Neural cell (in vitro differentiated cells): ENCODE results near the gene ALX3. TPM values are rescaled to one million over a fixed set of nuclear protein-coding genes. Genes with fewer than 3 reads are reported as not detected.

Source experiments
- H2AFZ ChIP-seq: fragments of 200-600, 300-800 bp; sonication (generic), shearing (Covaris generic); 2 replicates; pipeline ENCODE4 v1.6.0; 2014; ENCODE audit warnings: low read depth, mild to moderate bottlenecking, antibody characterized with exemption, low read length, moderate library complexity
- H3F3A ChIP-seq: fragments of 200-600 bp; shearing (Covaris generic); 2 replicates; pipeline ENCODE4 v1.6.1; 2016; ENCODE audit warnings: mild to moderate bottlenecking, moderate library complexity, mixed read lengths, antibody characterized with exemption, low read length; ENCODE audit not compliant: insufficient read depth, poor library complexity, severe bottlenecking
- H3K27ac ChIP-seq: fragments of 200-600, 300-800 bp; sonication (generic), shearing (Covaris generic); 2 replicates; pipeline ENCODE4 v1.5.1; 2014; ENCODE audit warnings: mild to moderate bottlenecking, low read length, moderate library complexity
- H3K27me3 ChIP-seq: fragments of 300-800, 200-600 bp; sonication (generic), shearing (Covaris generic); 2 replicates; pipeline ENCODE4 v1.6.0; 2014; ENCODE audit warnings: mild to moderate bottlenecking, low read depth, low read length, moderate library complexity; ENCODE audit not compliant: insufficient read depth
- H3K36me3 ChIP-seq: fragments of 300-800, 200-600 bp; sonication (generic), shearing (Covaris generic); 2 replicates; pipeline ENCODE4 v1.5.1; 2014; ENCODE audit warnings: mild to moderate bottlenecking, antibody characterized with exemption, low read length, moderate library complexity; ENCODE audit not compliant: insufficient read depth
- H3K4me2 ChIP-seq: fragments of 300-800, 200-600 bp; sonication (generic), shearing (Covaris generic); 2 replicates; pipeline ENCODE4 v1.6.0; 2014; ENCODE audit warnings: mild to moderate bottlenecking, low read length
- H3K4me3 ChIP-seq: fragments of 300-800, 200-600 bp; sonication (generic), shearing (Covaris generic); 2 replicates; pipeline ENCODE4 v1.5.1; 2014; ENCODE audit warnings: mild to moderate bottlenecking, low read length, moderate library complexity
- H3K79me2 ChIP-seq: fragments of 200-600 bp; shearing (Covaris generic); replicated peaks from 2 replicates; pipeline ENCODE4 v1.6.0; 2014; ENCODE audit warnings: mild to moderate bottlenecking, low read length, moderate library complexity; ENCODE audit not compliant: insufficient read depth
- H3K9ac ChIP-seq: fragments of 300-800, 200-600 bp; sonication (generic), shearing (Covaris generic); 2 replicates; pipeline ENCODE4 v1.6.1; 2016; ENCODE audit warnings: mild to moderate bottlenecking, low read length, mixed read lengths
- H3K9me2 ChIP-seq: fragments of 200-600 bp; shearing (Covaris generic); 2 replicates; pipeline ENCODE4 v1.6.1; 2016; ENCODE audit warnings: mild to moderate bottlenecking, low read length, mixed read lengths; ENCODE audit not compliant: insufficient read depth
- H3K9me3 ChIP-seq: fragments of 200-600, 300-800 bp; sonication (generic), shearing (Covaris generic); 2 replicates; pipeline ENCODE4 v1.6.1; 2016; ENCODE audit warnings: mild to moderate bottlenecking, mixed run types, low read length, moderate library complexity, mixed read lengths
- H4K20me1 ChIP-seq: fragments of 200-600 bp; shearing (Covaris generic); 2 replicates; pipeline ENCODE4 v1.6.1; 2016; ENCODE audit warnings: mild to moderate bottlenecking, mixed run types; ENCODE audit not compliant: insufficient read depth
- EP300 ChIP-seq: fragments of 450-650 bp; conservative IDR thresholded peaks from 2 replicates; pipeline ENCODE4 v1.6.1; 2014; ENCODE audit warnings: antibody characterized with exemption, mild to moderate bottlenecking, moderate library complexity; ENCODE audit not compliant: poor library complexity, severe bottlenecking
- EZH2 ChIP-seq: fragments of 200-600, 300-800 bp; shearing (Covaris generic), sonication (generic); IDR thresholded peaks from 2 replicates; pipeline ENCODE4 v1.6.1; 2014; ENCODE audit warnings: antibody characterized with exemption, low read length, borderline replicate concordance, mild to moderate bottlenecking; ENCODE audit not compliant: insufficient read depth, poor library complexity, severe bottlenecking
- MXI1 ChIP-seq: fragments of 450-650 bp; conservative IDR thresholded peaks from 2 replicates; pipeline ENCODE4 v1.6.1; 2014; ENCODE audit warnings: antibody characterized with exemption, mild to moderate bottlenecking; ENCODE audit not compliant: poor library complexity, severe bottlenecking
- POLR2AphosphoS5 ChIP-seq: IDR thresholded peaks from 2 replicates; pipeline ENCODE4 v1.6.1; 2012
- RAD21 ChIP-seq: fragments of 450-650 bp; conservative IDR thresholded peaks from 2 replicates; pipeline ENCODE4 v1.6.1; 2014; ENCODE audit warnings: antibody characterized with exemption, mild to moderate bottlenecking, moderate library complexity
- SMC3 ChIP-seq: fragments of 450-650 bp; conservative IDR thresholded peaks from 2 replicates; pipeline ENCODE4 v1.6.1; 2014; ENCODE audit warnings: antibody characterized with exemption, mild to moderate bottlenecking, moderate library complexity; ENCODE audit not compliant: poor library complexity
- TAF1 ChIP-seq: IDR thresholded peaks from 2 replicates; pipeline ENCODE4 v1.6.1; 2012; ENCODE audit warnings: low read depth
- polyA plus RNA-seq: library from polyadenylated mRNA; depleted of rRNA; stranded (reverse); fragments of >200 nt; gene quantifications from 2 replicates; pipeline ENCODE4 v1.2.3, GENCODE V29; 2014
- TF ChIP-seq, protein P1 (sequence below): IDR thresholded peaks from 2 replicates; pipeline ENCODE4 v1.6.1; 2012; ENCODE audit warnings: borderline replicate concordance
- TF ChIP-seq, protein P2 (sequence below): fragments of 450-650 bp; IDR thresholded peaks from 2 replicates; pipeline ENCODE4 v1.5.1; 2014; ENCODE audit warnings: antibody characterized with exemption, mild to moderate bottlenecking, moderate library complexity; ENCODE audit not compliant: poor library complexity, severe bottlenecking

ALX3 gene
- polyA plus RNA-seq, 1 donor from 2014 or later = not detected

DNA sequence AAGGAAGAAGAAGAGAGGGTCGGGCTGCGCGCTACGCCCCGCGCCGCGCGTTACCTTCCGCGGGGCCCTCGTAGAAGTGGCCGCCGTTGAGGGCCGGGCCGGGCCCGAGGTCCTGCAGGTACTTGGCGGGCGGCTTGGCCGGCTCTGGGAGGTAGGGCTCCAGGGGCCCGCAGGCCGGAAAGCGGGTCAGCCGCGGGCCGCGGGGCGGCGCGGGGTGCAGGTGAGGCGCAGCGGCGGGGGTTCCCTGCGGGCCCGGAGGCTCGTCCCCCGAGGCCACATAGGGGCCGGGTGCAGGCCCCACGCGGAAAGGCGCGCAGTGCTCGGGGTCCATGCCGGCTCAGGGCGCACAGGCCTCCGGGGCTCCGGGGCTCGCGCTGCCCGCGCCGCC lies 196 bp downstream of the ALX3 start:
- H3K36me3 ChIP-seq = no peaks in the 10 kb centered on the region
- H3K9me3 ChIP-seq = no peaks in the 10 kb centered on the region
- no peak overlapping the region for H3K27ac ChIP-seq
- no peak overlapping the region for H3K9ac ChIP-seq
- no peaks in the 10 kb centered on the region for H3F3A ChIP-seq
- TF ChIP-seq RAD21 (no peak), TAF1 (no peak), SMC3 (no peak), POLR2AphosphoS5 (no peak), EZH2 (no peak), MXI1 (no peak), EP300 (no peak)
- TF ChIP-seq, protein P1, sequence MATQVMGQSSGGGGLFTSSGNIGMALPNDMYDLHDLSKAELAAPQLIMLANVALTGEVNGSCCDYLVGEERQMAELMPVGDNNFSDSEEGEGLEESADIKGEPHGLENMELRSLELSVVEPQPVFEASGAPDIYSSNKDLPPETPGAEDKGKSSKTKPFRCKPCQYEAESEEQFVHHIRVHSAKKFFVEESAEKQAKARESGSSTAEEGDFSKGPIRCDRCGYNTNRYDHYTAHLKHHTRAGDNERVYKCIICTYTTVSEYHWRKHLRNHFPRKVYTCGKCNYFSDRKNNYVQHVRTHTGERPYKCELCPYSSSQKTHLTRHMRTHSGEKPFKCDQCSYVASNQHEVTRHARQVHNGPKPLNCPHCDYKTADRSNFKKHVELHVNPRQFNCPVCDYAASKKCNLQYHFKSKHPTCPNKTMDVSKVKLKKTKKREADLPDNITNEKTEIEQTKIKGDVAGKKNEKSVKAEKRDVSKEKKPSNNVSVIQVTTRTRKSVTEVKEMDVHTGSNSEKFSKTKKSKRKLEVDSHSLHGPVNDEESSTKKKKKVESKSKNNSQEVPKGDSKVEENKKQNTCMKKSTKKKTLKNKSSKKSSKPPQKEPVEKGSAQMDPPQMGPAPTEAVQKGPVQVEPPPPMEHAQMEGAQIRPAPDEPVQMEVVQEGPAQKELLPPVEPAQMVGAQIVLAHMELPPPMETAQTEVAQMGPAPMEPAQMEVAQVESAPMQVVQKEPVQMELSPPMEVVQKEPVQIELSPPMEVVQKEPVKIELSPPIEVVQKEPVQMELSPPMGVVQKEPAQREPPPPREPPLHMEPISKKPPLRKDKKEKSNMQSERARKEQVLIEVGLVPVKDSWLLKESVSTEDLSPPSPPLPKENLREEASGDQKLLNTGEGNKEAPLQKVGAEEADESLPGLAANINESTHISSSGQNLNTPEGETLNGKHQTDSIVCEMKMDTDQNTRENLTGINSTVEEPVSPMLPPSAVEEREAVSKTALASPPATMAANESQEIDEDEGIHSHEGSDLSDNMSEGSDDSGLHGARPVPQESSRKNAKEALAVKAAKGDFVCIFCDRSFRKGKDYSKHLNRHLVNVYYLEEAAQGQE = no peak
- TF ChIP-seq, protein P2, sequence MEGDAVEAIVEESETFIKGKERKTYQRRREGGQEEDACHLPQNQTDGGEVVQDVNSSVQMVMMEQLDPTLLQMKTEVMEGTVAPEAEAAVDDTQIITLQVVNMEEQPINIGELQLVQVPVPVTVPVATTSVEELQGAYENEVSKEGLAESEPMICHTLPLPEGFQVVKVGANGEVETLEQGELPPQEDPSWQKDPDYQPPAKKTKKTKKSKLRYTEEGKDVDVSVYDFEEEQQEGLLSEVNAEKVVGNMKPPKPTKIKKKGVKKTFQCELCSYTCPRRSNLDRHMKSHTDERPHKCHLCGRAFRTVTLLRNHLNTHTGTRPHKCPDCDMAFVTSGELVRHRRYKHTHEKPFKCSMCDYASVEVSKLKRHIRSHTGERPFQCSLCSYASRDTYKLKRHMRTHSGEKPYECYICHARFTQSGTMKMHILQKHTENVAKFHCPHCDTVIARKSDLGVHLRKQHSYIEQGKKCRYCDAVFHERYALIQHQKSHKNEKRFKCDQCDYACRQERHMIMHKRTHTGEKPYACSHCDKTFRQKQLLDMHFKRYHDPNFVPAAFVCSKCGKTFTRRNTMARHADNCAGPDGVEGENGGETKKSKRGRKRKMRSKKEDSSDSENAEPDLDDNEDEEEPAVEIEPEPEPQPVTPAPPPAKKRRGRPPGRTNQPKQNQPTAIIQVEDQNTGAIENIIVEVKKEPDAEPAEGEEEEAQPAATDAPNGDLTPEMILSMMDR = no peak
- H3K27me3 ChIP-seq = peaks cover 94% of the 10 kb centered on the region
- no peaks in the 10 kb centered on the region for H3K79me2 ChIP-seq
- H2AFZ ChIP-seq = no peak overlapping the region
- H3K4me2 ChIP-seq = no peak overlapping the region
- no peaks in the 10 kb centered on the region for H3K9me2 ChIP-seq
- no peak overlapping the region for H3K4me3 ChIP-seq
- no peaks in the 10 kb centered on the region for H4K20me1 ChIP-seq

DNA sequence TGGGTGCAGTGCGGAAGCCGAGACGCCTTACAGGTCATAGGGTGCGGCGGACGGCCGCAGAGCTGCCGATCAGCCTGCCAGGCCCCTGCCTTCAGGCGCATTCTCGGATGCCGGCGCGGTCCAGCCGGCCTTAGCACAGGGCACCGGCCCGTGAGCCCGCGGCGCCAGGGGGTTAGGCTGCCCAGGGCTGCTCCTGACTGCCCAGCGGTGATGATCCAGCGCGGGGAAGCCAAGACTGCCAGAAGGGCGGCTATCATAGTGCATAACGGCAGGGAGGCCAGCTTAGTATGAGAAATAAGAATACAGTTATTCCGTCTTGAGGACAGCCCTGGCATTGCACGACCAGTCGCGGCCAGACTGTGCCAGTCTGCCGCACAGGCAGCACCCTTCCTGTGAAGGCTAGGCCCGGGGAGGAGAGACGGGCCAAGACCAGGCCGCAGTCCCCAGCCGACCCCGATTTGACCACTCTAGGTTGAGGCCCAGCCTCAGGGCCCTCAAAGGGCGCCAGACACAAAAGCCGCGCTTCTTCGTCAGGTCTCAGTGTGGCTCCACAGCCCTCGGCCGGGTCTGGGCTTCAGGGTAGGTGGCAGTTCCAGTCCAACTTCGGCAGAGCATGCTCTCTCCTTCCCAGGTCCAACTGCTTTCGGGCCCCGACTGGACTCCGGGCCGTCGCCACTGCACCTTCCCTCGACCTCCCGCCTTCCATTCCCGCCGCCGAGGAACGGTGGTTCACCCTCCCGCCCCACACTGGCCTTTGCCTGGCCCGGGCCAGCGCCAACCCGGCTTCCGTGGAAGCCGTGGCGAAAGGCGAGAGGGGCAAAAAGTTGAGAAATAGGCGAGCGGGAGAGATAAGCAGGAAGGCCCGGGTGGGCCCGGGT lies 829 bp downstream of the ALX3 start:
- H3K27ac ChIP-seq = no peak overlapping the region
- H3K4me2 ChIP-seq = no peak overlapping the region

More for the DNA sequence above, 829 bp downstream of the ALX3 start:
- Histone ChIP-seq H3K9ac (no peak overlapping the region), H3K36me3 (no peaks in the 10 kb centered on the region), H4K20me1 (no peaks in the 10 kb centered on the region), H3K9me3 (no peaks in the 10 kb centered on the region), H3K79me2 (no peaks in the 10 kb centered on the region), H3F3A (no peaks in the 10 kb centered on the region), H3K9me2 (no peaks in the 10 kb centered on the region), H3K4me3 (no peak overlapping the region), H2AFZ (no peak overlapping the region), H3K27me3 (peaks cover 91% of the 10 kb centered on the region)
- peak; percentile 55 for TF ChIP-seq EZH2
- TF ChIP-seq TAF1 = no peak
